Measurements from ENCODE around the gene FERMT3.

DNA sequence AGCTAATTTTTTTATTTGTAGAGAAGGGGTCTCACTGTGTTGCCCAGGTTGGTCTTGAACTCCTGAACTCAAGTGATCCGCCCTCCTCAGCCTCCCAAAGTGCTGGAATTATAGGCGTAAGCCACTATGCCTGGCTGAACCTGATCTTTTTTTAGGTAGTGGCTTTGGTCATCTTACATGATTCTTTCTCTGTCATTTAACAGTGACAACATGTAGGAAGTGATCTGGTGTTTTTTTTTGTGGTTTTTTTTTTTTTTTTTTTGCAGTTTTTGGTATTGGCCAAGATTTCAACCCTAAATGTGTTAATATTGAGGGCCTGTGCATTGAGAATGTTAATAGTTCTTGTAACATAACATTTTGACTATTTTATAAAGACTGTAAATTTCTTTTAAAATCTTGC lies 8.0 kb upstream of the FERMT3 start:
- TF ChIP-seq POLR2A (IDR thresholded peaks at IDR 0.05) = no peak
- TF ChIP-seq POLR2AphosphoS5 (IDR thresholded peaks at IDR 0.05) = no peak
- TF ChIP-seq EP300 (IDR thresholded peaks at IDR 0.05) = no peak
